Myocyte (in vitro differentiated cells): ENCODE measurements around the gene TTC5. TPM values are rescaled to one million over a fixed set of nuclear protein-coding genes. Genes with fewer than 3 reads are reported as not detected.
A peak's percentile ranks its signal among the peaks of the same experiment; 100 is the strongest.
"Not testable (repeated sequence)": the region's sequence is repeated elsewhere in the genome, so short reads cannot be mapped to it uniquely, and the experiment has no call there.

Experiments
- DNase-seq: peaks from one replicate; pipeline ENCODE4 v3.0.0-alpha.2; 2012; ENCODE audit warnings: low read depth
- polyA plus RNA-seq: library from polyadenylated mRNA; unstranded; fragments of >200 nt; gene quantifications from one replicate; pipeline ENCODE4 v1.2.1, GENCODE V29; 2012; ENCODE audit warnings: missing spikeins
- total RNA-seq: library from RNA; depleted of rRNA; stranded (reverse); fragments of >200 nt; gene quantifications from 2 replicates; pipeline ENCODE4 v1.2.3, GENCODE V29; 2014

Gene TTC5
- total RNA-seq: 9.6 and 11.3 TPM in 2 replicates
- polyA plus RNA-seq: 22.9 TPM

- DNase-seq: peak; percentile 94
Measured at GRCh38 chr14:20305265-20306078, at the start of gene TTC5. Gene TTC5 (minus strand): TSS chr14:20305951. CDS start chr14:20305937, 14 bp downstream.

GRCh38 chr14:20350860-20351259 lies 45.1 kb upstream of the TTC5 start:
- no peak for DNase-seq

GRCh38 chr14:20350282-20350681 lies 44.5 kb upstream of the TTC5 start:
- DNase-seq: no peak

GRCh38 chr14:20347747-20348146 lies 42.0 kb upstream of the TTC5 start:
- no peak for DNase-seq

GRCh38 chr14:20346713-20347112 lies 41.0 kb upstream of the TTC5 start:
- DNase-seq: no peak

- no peak for DNase-seq
Measured at GRCh38 chr14:20345366-20345765, 39.6 kb upstream of the TTC5 start.

GRCh38 chr14:20343862-20344220 lies 38.1 kb upstream of the TTC5 start:
- no peak for DNase-seq

GRCh38 chr14:20343092-20343861 lies 37.5 kb upstream of the TTC5 start, which contains the start of gene PARP2:
Gene PARP2 (plus strand): TSS chr14:20343635. CDS start chr14:20343642, 7 bp downstream.
- DNase-seq: peak; percentile 100

- no peak for DNase-seq
Measured at GRCh38 chr14:20341646-20342045, 35.9 kb upstream of the TTC5 start.

- DNase-seq: not testable (repeated sequence)
Measured at GRCh38 chr14:20341032-20341431, 35.3 kb upstream of the TTC5 start.

- no peak for DNase-seq
Measured at GRCh38 chr14:20334017-20334416, 28.3 kb upstream of the TTC5 start.

GRCh38 chr14:20333494-20333841 lies 27.7 kb upstream of the TTC5 start:
- DNase-seq: no peak

- peak; percentile 92 for DNase-seq
Measured at GRCh38 chr14:20332788-20333493, 27.2 kb upstream of the TTC5 start, which contains the start of gene CCNB1IP1. Gene CCNB1IP1 (minus strand): TSS chr14:20333279. CDS start chr14:20316523, 16,756 bp downstream.

GRCh38 chr14:20332431-20332787 lies 26.7 kb upstream of the TTC5 start:
- peak; percentile 34 for DNase-seq

- no peak for DNase-seq
Measured at GRCh38 chr14:20331053-20331613, 25.4 kb upstream of the TTC5 start.

GRCh38 chr14:20329355-20329754 lies 23.6 kb upstream of the TTC5 start:
- no peak for DNase-seq

- DNase-seq: no peak
Measured at GRCh38 chr14:20328705-20329104, 23.0 kb upstream of the TTC5 start.

GRCh38 chr14:20327005-20327869 lies 21.5 kb upstream of the TTC5 start:
- peak; percentile 75 for DNase-seq

GRCh38 chr14:20317720-20318119 lies 12.0 kb upstream of the TTC5 start:
- no peak for DNase-seq

- DNase-seq: no peak
Measured at GRCh38 chr14:20314026-20314425, 8.3 kb upstream of the TTC5 start.

- no peak for DNase-seq
Measured at GRCh38 chr14:20306079-20306423, 300 bp upstream of the TTC5 start.
